KMS-11 (cell line): ENCODE data around the gene CFDP1.
"Not testable (repeated sequence)": the region's sequence is repeated elsewhere in the genome, so short reads cannot be mapped to it uniquely, and the experiment has no call there.

Experiments
- H2AFZ ChIP-seq: fragments of 200-600 bp; sonication (generic); 2 replicates; pipeline ENCODE4 v1.6.1; 2016; ENCODE audit warnings: antibody characterized with exemption, mixed run types, low read depth
- H3K27ac ChIP-seq: fragments of 200-600 bp; sonication (generic); 2 replicates; pipeline ENCODE4 v1.6.1; 2016; ENCODE audit warnings: mild to moderate bottlenecking, mixed run types
- H3K27me3 ChIP-seq: fragments of 200-600 bp; sonication (generic); 2 replicates; pipeline ENCODE4 v1.6.1; 2017; ENCODE audit warnings: mild to moderate bottlenecking, low read depth, mixed run types, moderate library complexity; ENCODE audit not compliant: insufficient read depth
- H3K36me3 ChIP-seq: fragments of 200-600 bp; sonication (generic); 2 replicates; pipeline ENCODE4 v1.6.1; 2017; ENCODE audit warnings: mild to moderate bottlenecking, mixed run types; ENCODE audit not compliant: insufficient read depth
- H3K4me1 ChIP-seq: fragments of 200-600 bp; sonication (generic); 2 replicates; pipeline ENCODE4 v1.6.1; 2016; ENCODE audit warnings: mild to moderate bottlenecking, low read depth, mixed run types; ENCODE audit not compliant: poor library complexity, severe bottlenecking
- H3K4me2 ChIP-seq: fragments of 200-600 bp; sonication (generic); 2 replicates; pipeline ENCODE4 v1.7.0; 2016; ENCODE audit warnings: mild to moderate bottlenecking, mixed run types
- H3K4me3 ChIP-seq: fragments of 200-600 bp; sonication (generic); IDR thresholded peaks from 2 replicates; pipeline ENCODE4 v1.6.1; 2017; ENCODE audit warnings: low read depth, low read length, mixed read lengths; ENCODE audit not compliant: insufficient read depth
- H3K79me2 ChIP-seq: fragments of 200-600 bp; sonication (generic); 2 replicates; pipeline ENCODE4 v1.6.1; 2016; ENCODE audit warnings: low read depth, mixed run types; ENCODE audit not compliant: insufficient read depth
- H3K9ac ChIP-seq: fragments of 200-600 bp; sonication (generic); 2 replicates; pipeline ENCODE4 v1.6.1; 2016; ENCODE audit warnings: mild to moderate bottlenecking, mixed run types
- H4K20me1 ChIP-seq: fragments of 200-600 bp; sonication (generic); 2 replicates; pipeline ENCODE4 v1.6.1; 2016; ENCODE audit warnings: mild to moderate bottlenecking, mixed run types; ENCODE audit not compliant: insufficient read depth
- CTCF ChIP-seq: fragments of 200-600 bp; sonication (generic); conservative IDR thresholded peaks from 2 replicates; pipeline ENCODE4 v1.6.1; 2017; ENCODE audit warnings: low read depth, mild to moderate bottlenecking, antibody characterized with exemption, low read length, moderate library complexity, mixed read lengths

Gene CFDP1

GRCh38 chr16:75429621-75430403 lies 3.5 kb downstream of the CFDP1 start:
- H3K36me3 ChIP-seq: no peaks in the 10 kb centered on the region
- no peak overlapping the region for H3K9ac ChIP-seq
- no peak overlapping the region for H3K4me2 ChIP-seq
- no peak overlapping the region for H2AFZ ChIP-seq
- peaks cover 3% of the 10 kb centered on the region for H3K4me1 ChIP-seq
- H3K27ac ChIP-seq: no peak overlapping the region
- no peak overlapping the region for H3K4me3 ChIP-seq
- no peaks in the 10 kb centered on the region for H3K27me3 ChIP-seq
- peaks cover 25% of the 10 kb centered on the region; the same call in 1 of the 2 replicates for H3K79me2 ChIP-seq
- TF ChIP-seq CTCF: no peak
- H4K20me1 ChIP-seq: no peaks in the 10 kb centered on the region

GRCh38 chr16:75426524-75426923 lies 6.8 kb downstream of the CFDP1 start:
- H3K4me2 ChIP-seq, H3K9ac ChIP-seq, H3K36me3 ChIP-seq, H2AFZ ChIP-seq, H3K27me3 ChIP-seq, H3K4me1 ChIP-seq, H3K27ac ChIP-seq, H3K4me3 ChIP-seq, H4K20me1 ChIP-seq: not testable (repeated sequence)
- H3K79me2 ChIP-seq: peaks cover 42% of the 10 kb centered on the region; the same call in 1 of the 2 replicates

GRCh38 chr16:75424105-75424762 lies 9.1 kb downstream of the CFDP1 start:
- not testable (repeated sequence) for H3K27ac ChIP-seq, H3K4me3 ChIP-seq, H3K9ac ChIP-seq, H3K27me3 ChIP-seq, H3K4me2 ChIP-seq, H3K4me1 ChIP-seq, H3K36me3 ChIP-seq, H4K20me1 ChIP-seq, H2AFZ ChIP-seq
- peaks cover 43% of the 10 kb centered on the region; the same call in 1 of the 2 replicates for H3K79me2 ChIP-seq

GRCh38 chr16:75423723-75424104 lies 9.6 kb downstream of the CFDP1 start:
- no peak overlapping the region for H3K4me2 ChIP-seq
- H3K27me3 ChIP-seq: no peaks in the 10 kb centered on the region
- H3K79me2 ChIP-seq: peaks cover 38% of the 10 kb centered on the region; the same call in 1 of the 2 replicates
- no peak for TF ChIP-seq CTCF
- no peak overlapping the region for H2AFZ ChIP-seq
- no peaks in the 10 kb centered on the region for H3K4me1 ChIP-seq
- H3K36me3 ChIP-seq: no peaks in the 10 kb centered on the region
- no peak overlapping the region for H3K9ac ChIP-seq
- no peak overlapping the region for H3K27ac ChIP-seq
- H3K4me3 ChIP-seq: no peak overlapping the region
- no peaks in the 10 kb centered on the region for H4K20me1 ChIP-seq

- Histone ChIP-seq H3K4me2 (no peak overlapping the region), H2AFZ (no peak overlapping the region), H3K27me3 (no peaks in the 10 kb centered on the region), H3K27ac (no peak overlapping the region), H3K4me1 (no peaks in the 10 kb centered on the region), H3K9ac (no peak overlapping the region), H4K20me1 (no peaks in the 10 kb centered on the region), H3K4me3 (no peak overlapping the region), H3K79me2 (peaks cover 35% of the 10 kb centered on the region; the same call in 1 of the 2 replicates), H3K36me3 (no peaks in the 10 kb centered on the region)
- no peak for TF ChIP-seq CTCF
Observed at GRCh38 chr16:75421820-75422126, 11.5 kb downstream of the CFDP1 start.
